Neuronal stem cell (in vitro differentiated cells): ENCODE results near the gene KPNA6.
A peak's percentile ranks its signal among the peaks of the same experiment; 100 is the strongest.

Experiments
- DNase-seq: peaks from one replicate; pipeline ENCODE4 v3.0.0-alpha.2; 2013; ENCODE audit warnings: low spot score
- H2AFZ ChIP-seq: one replicate; pipeline ENCODE4 v1.6.1; 2013; ENCODE audit warnings: mild to moderate bottlenecking, low read length, inconsistent platforms
- H2AK5ac ChIP-seq: 2 replicates; pipeline ENCODE4 v1.6.1; 2013; ENCODE audit warnings: low read depth, mild to moderate bottlenecking, inconsistent platforms, low read length, moderate library complexity, mixed read lengths
- H2BK120ac ChIP-seq: 2 replicates; pipeline ENCODE4 v1.6.1; 2013; ENCODE audit warnings: low read depth, mild to moderate bottlenecking, inconsistent platforms, low read length, moderate library complexity, mixed read lengths
- H2BK12ac ChIP-seq: one replicate; pipeline ENCODE4 v1.6.1; 2013; ENCODE audit warnings: low read length, inconsistent platforms
- H2BK15ac ChIP-seq: 2 replicates; pipeline ENCODE4 v1.6.1; 2013; ENCODE audit warnings: mild to moderate bottlenecking, low read length, inconsistent platforms, mixed read lengths
- H2BK5ac ChIP-seq: one replicate; pipeline ENCODE4 v1.6.1; 2013; ENCODE audit warnings: inconsistent platforms, mild to moderate bottlenecking, low read length, moderate library complexity
- H3K14ac ChIP-seq: one replicate; pipeline ENCODE4 v1.6.1; 2013; ENCODE audit warnings: low read length, inconsistent platforms
- H3K18ac ChIP-seq: 2 replicates; pipeline ENCODE4 v1.6.1; 2013; ENCODE audit warnings: low read length, inconsistent platforms
- H3K23ac ChIP-seq: 2 replicates; pipeline ENCODE4 v1.6.1; 2013; ENCODE audit warnings: low read depth, mild to moderate bottlenecking, mixed read lengths, low read length, inconsistent platforms; ENCODE audit not compliant: poor library complexity
- H3K27ac ChIP-seq: replicated peaks from 3 replicates; pipeline ENCODE4 v1.5.1; 2013; ENCODE audit warnings: low read length, inconsistent platforms
- H3K27me3 ChIP-seq, 3 experiments: 2 replicates each; pipeline ENCODE4 v1.6.1; 2013; ENCODE audit warnings: low read length in 3 of 3, mild to moderate bottlenecking in 2 of 3, inconsistent platforms in 1 of 3, low read depth in 1 of 3, mixed read lengths in 1 of 3, moderate library complexity in 1 of 3; ENCODE audit not compliant: control insufficient read depth in 3 of 3, insufficient read depth in 3 of 3
- H3K36me3 ChIP-seq, 2 donors: replicated peaks in 1 of 2; 2 replicates each; pipeline ENCODE4 v1.6.1; 2013; ENCODE audit warnings: low read length in 2 of 2; ENCODE audit not compliant: control insufficient read depth in 2 of 2, insufficient read depth in 2 of 2
- H3K4ac ChIP-seq: 2 replicates; pipeline ENCODE4 v1.6.1; 2013; ENCODE audit warnings: inconsistent platforms, mild to moderate bottlenecking, low read length, moderate library complexity
- H3K4me1 ChIP-seq, 2 donors: 1 replicate in 1 of 2; 2 replicates in 1 of 2; pipeline ENCODE4 v1.6.1; 2013; ENCODE audit warnings: low read length in 2 of 2, low read depth in 1 of 2; ENCODE audit not compliant: control insufficient read depth in 2 of 2, insufficient read depth in 1 of 2
- H3K4me2 ChIP-seq: one replicate; pipeline ENCODE4 v1.6.1; 2013; ENCODE audit warnings: mild to moderate bottlenecking, low read length, inconsistent platforms; ENCODE audit not compliant: insufficient read depth, poor library complexity, severe bottlenecking
- H3K4me3 ChIP-seq, 2 donors: 2 replicates each; pipeline ENCODE4 v1.5.1; 2013; ENCODE audit warnings: low read length in 2 of 2, mild to moderate bottlenecking in 2 of 2, inconsistent platforms in 1 of 2, moderate library complexity in 1 of 2
- H3K79me1 ChIP-seq: one replicate; pipeline ENCODE4 v1.6.1; 2013; ENCODE audit warnings: low read depth, mild to moderate bottlenecking, inconsistent platforms, low read length, moderate library complexity
- H3K9ac ChIP-seq: one replicate; pipeline ENCODE4 v1.6.1; 2013; ENCODE audit warnings: mild to moderate bottlenecking, low read depth, low read length, inconsistent platforms; ENCODE audit not compliant: poor library complexity
- H3K9me3 ChIP-seq, 2 donors: replicated peaks in 1 of 2; 2 replicates each; pipeline versions ENCODE3 to v1.6.1; 2013; ENCODE audit warnings: low read length in 2 of 2, mild to moderate bottlenecking in 2 of 2, inconsistent platforms in 1 of 2, low read depth in 1 of 2, mixed read lengths in 1 of 2, moderate library complexity in 1 of 2; ENCODE audit not compliant: control insufficient read depth in 2 of 2, insufficient read depth in 1 of 2
- H4K8ac ChIP-seq: one replicate; pipeline ENCODE4 v1.6.1; 2013; ENCODE audit warnings: low read depth, mild to moderate bottlenecking, inconsistent platforms, low read length, moderate library complexity
- H4K91ac ChIP-seq: one replicate; pipeline ENCODE4 v1.6.1; 2013; ENCODE audit warnings: low read length, low read depth, mild to moderate bottlenecking, inconsistent platforms; ENCODE audit not compliant: poor library complexity
- WGBS, 2 donors: extraction: QIAGEN DNeasy Blood & Tissue Kit; methylation state at CpG; one replicate each; pipeline ENCODE4 v1.1.7; 2013; ENCODE audit warnings: missing lambda C conversion rate in 2 of 2, mixed read lengths in 1 of 2; ENCODE audit not compliant: insufficient read length in 2 of 2, insufficient replicate concordance in 1 of 2; ENCODE audit errors: extremely low coverage in 2 of 2; 5-methylcytosine and 5-hydroxymethylcytosine counted together

KPNA6 gene

GRCh38 chr1:32091176-32091575 is 16.7 kb upstream of the KPNA6 start:
- Histone ChIP-seq H3K36me3 (peaks cover 39 to 81% of the 10 kb centered on the region in 2 donors), H2BK5ac (no peak overlapping the region), H3K14ac (no peak overlapping the region), H3K9me3 (no peaks in the 10 kb centered on the region), H3K23ac (no peak overlapping the region), H2BK12ac (no peak overlapping the region), H3K4me1 (no peaks in the 10 kb centered on the region), H3K4me2 (no peak overlapping the region), H3K4me3 (no peak overlapping the region), H4K91ac (no peak overlapping the region), H3K4ac (peak overlapping the region; percentile 17), H2BK120ac (no peak overlapping the region), H3K18ac (no peak overlapping the region), H2BK15ac (no peak overlapping the region), H2AFZ (no peak overlapping the region), H3K9ac (no peak overlapping the region), H3K27ac (no peak overlapping the region), H3K27me3 (no peaks in the 10 kb centered on the region), H2AK5ac (no peak overlapping the region), H4K8ac (no peak overlapping the region), H3K79me1 (no peaks in the 10 kb centered on the region)
- no CpG with 5 or more reads among the region's 8 CpGs for WGBS, 2 donors
- DNase-seq, result no peak

- H2AFZ ChIP-seq, result no peak overlapping the region
- H3K9ac ChIP-seq, result no peak overlapping the region
- peak overlapping the region; percentile 22 for H2BK12ac ChIP-seq
- H4K8ac ChIP-seq, result no peak overlapping the region
- no peak overlapping the region for H2BK5ac ChIP-seq
- no CpG with 5 or more reads among the region's 15 CpGs for WGBS, 2 donors
- H3K23ac ChIP-seq, result no peak overlapping the region
- H2BK120ac ChIP-seq, result no peak overlapping the region
- no peaks in the 10 kb centered on the region for H3K79me1 ChIP-seq
- no peak overlapping the region for H3K4me2 ChIP-seq
- no peak overlapping the region for H3K27ac ChIP-seq
- H4K91ac ChIP-seq, result no peak overlapping the region
- no peaks in the 10 kb centered on the region for H3K4me1 ChIP-seq
- H3K18ac ChIP-seq, result no peak overlapping the region
- H2BK15ac ChIP-seq, result no peak overlapping the region
- H3K36me3 ChIP-seq, result peaks cover 37 to 81% of the 10 kb centered on the region in 2 donors
- H3K4ac ChIP-seq, result no peak overlapping the region
- H3K4me3 ChIP-seq, result no peak overlapping the region
- no peaks in the 10 kb centered on the region for H3K27me3 ChIP-seq
- H2AK5ac ChIP-seq, result no peak overlapping the region
- no peaks in the 10 kb centered on the region for H3K9me3 ChIP-seq
- H3K14ac ChIP-seq, result peak overlapping the region; percentile 25
- DNase-seq, result no peak
Measured at GRCh38 chr1:32091591-32091990, 16.3 kb upstream of the KPNA6 start.

GRCh38 chr1:32094746-32095521 is 12.9 kb upstream of the KPNA6 start:
- Histone ChIP-seq H3K23ac (no peak overlapping the region), H4K8ac (no peak overlapping the region), H3K27me3 (no peaks in the 10 kb centered on the region), H3K36me3 (peaks cover 39 to 90% of the 10 kb centered on the region in 2 donors), H2AK5ac (no peak overlapping the region), H3K27ac (no peak overlapping the region), H3K79me1 (no peaks in the 10 kb centered on the region), H3K4me2 (no peak overlapping the region), H3K4me3 (no peak overlapping the region), H3K4me1 (no peaks in the 10 kb centered on the region), H2BK120ac (no peak overlapping the region), H2BK15ac (no peak overlapping the region), H3K4ac (no peak overlapping the region), H2BK12ac (no peak overlapping the region), H3K9ac (no peak overlapping the region), H2AFZ (no peak overlapping the region), H3K14ac (no peak overlapping the region), H3K9me3 (no peaks in the 10 kb centered on the region), H3K18ac (no peak overlapping the region), H2BK5ac (no peak overlapping the region), H4K91ac (no peak overlapping the region)
- no peak for DNase-seq
- no CpG with 5 or more reads among the region's 11 CpGs for WGBS, 2 donors

GRCh38 chr1:32099426-32099825 is 8.4 kb upstream of the KPNA6 start:
- Histone ChIP-seq H3K9ac (no peak overlapping the region), H2BK12ac (no peak overlapping the region), H2BK120ac (no peak overlapping the region), H2AFZ (no peak overlapping the region), H4K91ac (no peak overlapping the region), H3K9me3 (no peaks in the 10 kb centered on the region), H4K8ac (no peak overlapping the region), H2BK5ac (no peak overlapping the region), H3K27ac (no peak overlapping the region), H3K14ac (no peak overlapping the region), H3K4me1 (no peaks in the 10 kb centered on the region), H3K36me3 (peaks cover 28 to 82% of the 10 kb centered on the region in 2 donors), H3K23ac (no peak overlapping the region), H3K4me3 (no peak overlapping the region), H3K4ac (no peak overlapping the region), H3K79me1 (no peaks in the 10 kb centered on the region), H3K27me3 (no peaks in the 10 kb centered on the region), H2BK15ac (no peak overlapping the region), H3K4me2 (no peak overlapping the region), H2AK5ac (no peak overlapping the region), H3K18ac (no peak overlapping the region)
- no peak for DNase-seq
- no CpG with 5 or more reads among the region's 4 CpGs for WGBS, 2 donors
